H1 (cell line): ENCODE data around the gene KPNA6. TPM values are rescaled to one million over a fixed set of nuclear protein-coding genes. Genes with fewer than 3 reads are reported as not detected.

Experiments
- ASH2L ChIP-seq: fragments of 200-600, 300-600 bp; sonication (generic); IDR thresholded peaks from one replicate; pipeline ENCODE4 v1.7.1; 2017; ENCODE audit warnings: low read length
- CHD2 ChIP-seq: IDR thresholded peaks from 2 replicates; pipeline ENCODE4 v1.6.1; 2012; ENCODE audit warnings: low read length, improper control_type of control experiment
- KDM1A ChIP-seq: fragments of 200-600, 300-600 bp; sonication (generic); IDR thresholded peaks from 2 replicates; pipeline ENCODE4 v1.7.1; 2016; ENCODE audit warnings: mild to moderate bottlenecking, low read length, borderline replicate concordance
- SIN3A ChIP-seq, 2 experiments: IDR thresholded peaks in 1 of 2; conservative IDR thresholded peaks in 1 of 2; 2 replicates each; pipeline ENCODE4 v1.6.1; 2011 to 2012; ENCODE audit warnings: low read length in 2 of 2, improper control_type of control experiment in 1 of 2, low read depth in 1 of 2, mild to moderate bottlenecking in 1 of 2
- SP1 ChIP-seq: IDR thresholded peaks from 2 replicates; pipeline ENCODE4 v1.6.1; 2011; ENCODE audit warnings: low read depth, low read length
- SP4 ChIP-seq: IDR thresholded peaks from 2 replicates; pipeline ENCODE4 v1.6.1; 2012; ENCODE audit warnings: low read length, inconsistent platforms
- USF2 ChIP-seq: IDR thresholded peaks from 2 replicates; pipeline ENCODE4 v1.6.1; 2011; ENCODE audit warnings: low read length, improper control_type of control experiment
- polyA plus RNA-seq, 7 experiments: library from polyadenylated mRNA; depleted of rRNA in 3 of 7; stranded (reverse) in 5 of 7; unstranded in 2 of 7; fragments of >200 nt in 5 of 7; fragments of 200-250 nt in 2 of 7; gene quantifications; 1 replicate in 5 of 7; 2 replicates in 1 of 7; 4 replicates in 1 of 7; pipeline versions ENCODE4 v1.2.1 to v1.2.3, GENCODE V29; 2011 to 2013; ENCODE audit warnings: missing spikeins in 2 of 7, mixed read lengths in 2 of 7
- total RNA-seq: library from RNA; stranded (reverse); fragmentation: NEBNext Ultra II Directional; extraction: Animal tissue kit (Norgen Biotek cat#: 25700); gene quantifications from 2 replicates; pipeline ENCODE4 v1.2.1, GENCODE V29; 2021

The KPNA6 gene
- total and polyA plus RNA-seq, 2 of the 8 experiments (the other 6 are each of a cell fraction or from before 2014, with no cell fraction given), result 24.2 to 120 TPM

GRCh38 chr1:32106663-32107275, 1.1 kb upstream of the KPNA6 start (continued):
- TF ChIP-seq CHD2, result no peak
- no peak for TF ChIP-seq SP1
- TF ChIP-seq ASH2L, result no peak
- no peak for TF ChIP-seq SP4
- TF ChIP-seq KDM1A, result no peak
- no peak for TF ChIP-seq SIN3A (conservative IDR thresholded peaks at IDR 0.05 in 1 of 2, IDR thresholded peaks at IDR 0.05 in 1 of 2; ENCODE audit: low read depth in 1 of 2, low read length in 2 of 2)
- no peak for TF ChIP-seq USF2
